Tibial artery (tissue), 4 donors: ENCODE measurements around the gene M1AP.

ENCODE experiments used
- DNase-seq, 2 donors: peaks; one replicate each; pipeline ENCODE4 v3.0.0-alpha.2; 2019
- H3K27ac ChIP-seq, 2 donors: fragments of 200-600 bp; sonication (generic) in 1 of 2; 1 replicate in 1 of 2; 2 replicates in 1 of 2; pipeline ENCODE4 v1.5.1; 2018 to 2019; ENCODE audit warnings: mild to moderate bottlenecking in 1 of 2
- H3K27me3 ChIP-seq, 2 donors: fragments of 200-600 bp; sonication (generic) in 1 of 2; one replicate each; pipeline versions ENCODE4 v1.5.1 to v1.6.0; 2016 to 2019
- H3K36me3 ChIP-seq, 3 donors: fragments of 200-600 bp; sonication (generic) in 2 of 3; one replicate each; pipeline ENCODE4 v1.5.1; 2016 to 2019; ENCODE audit warnings: mild to moderate bottlenecking in 2 of 3
- H3K4me1 ChIP-seq, 4 donors: fragments of 200-600 bp; sonication (generic) in 2 of 4; 1 replicate in 3 of 4; 2 replicates in 1 of 4; pipeline ENCODE4 v1.5.1; 2016 to 2019
- H3K4me3 ChIP-seq, 2 donors: fragments of 200-600 bp; sonication (generic) in 1 of 2; 1 replicate in 1 of 2; 2 replicates in 1 of 2; pipeline ENCODE4 v1.5.1; 2018 to 2019; ENCODE audit warnings: mild to moderate bottlenecking in 2 of 2
- H3K9me3 ChIP-seq, 3 donors: fragments of 200-600 bp; sonication (generic) in 1 of 3; one replicate each; pipeline ENCODE4 v1.5.1; 2016 to 2019
- intact Hi-C: fragments of 100-400 bp; cut with DNase I; formaldehyde crosslinking; loops from one replicate; pipeline ENCODE4 v1.15.0; 2023; ENCODE audit warnings: low total_unique reads
- TF ChIP-seq, protein P1 (sequence below), 2 experiments: fragments of 200-600 bp in 1 of 2; fragments of 450-650 bp in 1 of 2; IDR thresholded peaks; one replicate each; pipeline ENCODE4 v1.5.1; 2017 to 2019; ENCODE audit warnings: antibody characterized with exemption in 2 of 2, mild to moderate bottlenecking in 1 of 2, moderate library complexity in 1 of 2

M1AP gene

DNA sequence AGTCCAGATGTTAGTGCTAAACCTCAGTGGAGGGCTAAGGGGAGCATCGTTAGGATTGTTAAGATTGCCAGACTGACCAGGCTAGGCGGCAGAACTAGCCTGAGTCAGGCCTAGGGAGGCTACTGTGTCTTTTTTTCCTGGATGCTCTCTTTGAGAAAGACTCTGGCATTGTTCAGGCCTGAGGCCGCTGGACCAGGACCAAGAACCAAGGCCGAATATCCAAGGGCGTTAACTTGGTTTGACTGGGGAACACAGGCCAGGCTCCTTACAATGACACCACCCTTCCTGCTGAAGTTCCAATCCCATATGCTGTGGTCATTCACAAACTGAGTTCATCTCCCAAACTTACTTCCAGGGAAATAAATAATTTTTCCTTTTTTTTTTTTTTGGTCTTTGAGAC is 107.8 kb downstream of the M1AP start:
- no peaks in the 10 kb centered on the region for H3K27me3 ChIP-seq
- H3K4me3 ChIP-seq, result no peak overlapping the region
- H3K4me1 ChIP-seq, result no peaks in the 10 kb centered on the region
- H3K27ac ChIP-seq, result no peak overlapping the region
- no peaks in the 10 kb centered on the region for H3K9me3 ChIP-seq
- TF ChIP-seq, protein P1, sequence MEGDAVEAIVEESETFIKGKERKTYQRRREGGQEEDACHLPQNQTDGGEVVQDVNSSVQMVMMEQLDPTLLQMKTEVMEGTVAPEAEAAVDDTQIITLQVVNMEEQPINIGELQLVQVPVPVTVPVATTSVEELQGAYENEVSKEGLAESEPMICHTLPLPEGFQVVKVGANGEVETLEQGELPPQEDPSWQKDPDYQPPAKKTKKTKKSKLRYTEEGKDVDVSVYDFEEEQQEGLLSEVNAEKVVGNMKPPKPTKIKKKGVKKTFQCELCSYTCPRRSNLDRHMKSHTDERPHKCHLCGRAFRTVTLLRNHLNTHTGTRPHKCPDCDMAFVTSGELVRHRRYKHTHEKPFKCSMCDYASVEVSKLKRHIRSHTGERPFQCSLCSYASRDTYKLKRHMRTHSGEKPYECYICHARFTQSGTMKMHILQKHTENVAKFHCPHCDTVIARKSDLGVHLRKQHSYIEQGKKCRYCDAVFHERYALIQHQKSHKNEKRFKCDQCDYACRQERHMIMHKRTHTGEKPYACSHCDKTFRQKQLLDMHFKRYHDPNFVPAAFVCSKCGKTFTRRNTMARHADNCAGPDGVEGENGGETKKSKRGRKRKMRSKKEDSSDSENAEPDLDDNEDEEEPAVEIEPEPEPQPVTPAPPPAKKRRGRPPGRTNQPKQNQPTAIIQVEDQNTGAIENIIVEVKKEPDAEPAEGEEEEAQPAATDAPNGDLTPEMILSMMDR (IDR thresholded peaks at IDR 0.05), result no peak
- DNase-seq, result peak; percentile 74 to 76
- H3K36me3 ChIP-seq, result no peaks in the 10 kb centered on the region
- intact Hi-C loops, result no loop called here

DNA sequence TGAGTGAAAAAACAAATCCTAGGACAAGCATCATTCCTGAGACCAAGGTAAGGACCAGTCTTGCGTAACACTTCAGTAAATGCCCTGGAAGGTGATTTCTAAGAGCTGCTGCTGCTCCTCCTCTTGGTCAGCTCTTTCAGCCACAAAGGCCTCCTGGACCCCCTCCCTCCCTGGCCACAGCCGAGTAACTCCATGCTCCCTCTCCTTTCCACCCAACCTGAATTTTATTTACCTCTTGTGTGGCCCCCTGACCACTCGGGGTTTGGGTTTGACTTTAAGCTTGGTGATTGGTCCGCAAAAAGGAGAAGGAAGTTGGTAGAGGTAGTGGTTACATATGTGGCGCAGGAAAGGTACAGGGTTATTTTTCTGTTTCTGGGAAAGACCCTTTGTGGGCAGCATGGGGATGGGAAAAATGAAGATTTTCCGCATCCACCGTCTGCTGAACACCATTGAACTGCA is 109.2 kb downstream of the M1AP start:
- Histone ChIP-seq H3K9me3 (no peaks in the 10 kb centered on the region), H3K4me3 (no peak overlapping the region), H3K36me3 (peaks cover 0 to 4% (median 0%) of the 10 kb centered on the region in 3 donors), H3K27me3 (no peaks in the 10 kb centered on the region), H3K27ac (no peak overlapping the region), H3K4me1 (no peaks in the 10 kb centered on the region)
- intact Hi-C loops, result no loop called here
- DNase-seq, result peak in 1 of 2 donors; percentile 24
- TF ChIP-seq, protein P1 (IDR thresholded peaks at IDR 0.05), result no peak

DNA sequence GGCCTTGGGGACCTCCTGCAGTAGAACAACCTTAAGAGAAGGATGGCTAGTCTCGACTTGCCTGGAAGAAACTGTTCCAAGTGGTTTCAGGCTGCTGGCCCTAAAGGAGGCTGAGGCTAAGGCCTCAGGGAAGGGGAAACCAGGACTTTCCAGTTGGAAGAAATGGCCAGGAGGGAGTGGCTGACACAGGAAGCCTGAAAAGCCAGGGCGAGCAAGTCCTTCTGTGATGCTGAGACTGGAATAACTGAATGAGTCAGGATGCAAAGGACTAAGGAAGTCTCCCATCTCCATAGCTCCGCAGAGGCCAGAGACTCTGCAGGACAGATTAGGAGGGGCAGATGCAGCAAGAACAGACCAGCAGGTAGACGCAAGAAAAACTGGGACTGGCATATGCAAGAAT is 111.0 kb downstream of the M1AP start:
- peak in 1 of 2 donors; percentile 33 for DNase-seq
- H3K27me3 ChIP-seq, result no peaks in the 10 kb centered on the region
- H3K36me3 ChIP-seq, result peaks cover 0 to 22% (median 12%) of the 10 kb centered on the region in 3 donors
- H3K4me1 ChIP-seq, result no peaks in the 10 kb centered on the region
- TF ChIP-seq, protein P1 (IDR thresholded peaks at IDR 0.05), result no peak
- no peak overlapping the region for H3K27ac ChIP-seq
- no peaks in the 10 kb centered on the region for H3K9me3 ChIP-seq
- intact Hi-C loops, result no loop called here
- no peak overlapping the region for H3K4me3 ChIP-seq

DNA sequence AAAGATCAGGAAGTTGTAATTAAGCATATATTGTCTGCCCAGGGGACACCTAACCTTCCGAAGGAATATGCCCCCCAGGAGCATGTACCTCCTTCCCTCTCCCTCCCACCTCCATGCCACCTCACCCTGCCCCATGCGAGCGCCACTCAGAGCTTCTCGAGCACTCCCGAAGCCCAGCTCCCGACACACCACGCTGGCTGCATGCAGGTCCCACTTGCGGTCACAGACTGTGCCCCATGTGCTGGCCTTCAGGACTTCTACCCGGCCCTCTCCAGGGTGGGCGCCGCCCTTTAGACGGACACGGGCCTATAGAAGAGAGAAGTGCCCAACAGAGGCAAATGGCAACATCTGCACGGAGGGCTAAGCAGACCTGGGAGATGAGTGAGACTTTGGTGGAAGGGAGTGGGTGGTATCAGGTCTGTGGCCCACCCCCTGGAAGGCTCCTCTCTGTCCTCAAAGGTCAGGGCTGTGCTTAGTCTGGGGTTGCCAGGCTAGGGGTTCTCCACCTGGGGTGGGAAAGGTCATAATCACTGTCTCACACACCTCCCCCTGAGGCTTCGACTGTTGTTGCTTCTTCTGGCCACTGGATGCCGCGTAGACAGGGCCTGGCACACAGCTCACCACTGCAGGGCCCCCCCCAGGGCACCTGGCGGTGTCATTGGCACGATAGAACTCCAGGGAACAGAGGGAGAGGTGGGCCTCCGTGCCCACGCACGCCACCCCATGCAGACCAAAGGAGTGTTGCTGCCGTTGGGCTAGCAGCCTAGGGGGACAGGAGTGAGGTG is 111.8 kb downstream of the M1AP start:
- Histone ChIP-seq H3K9me3 (no peaks in the 10 kb centered on the region), H3K27ac (no peak overlapping the region), H3K4me3 (no peak overlapping the region), H3K27me3 (no peaks in the 10 kb centered on the region), H3K36me3 (peaks cover 0 to 24% (median 12%) of the 10 kb centered on the region in 3 donors), H3K4me1 (peaks cover 0 to 5% (median 4%) of the 10 kb centered on the region in 4 donors)
- TF ChIP-seq, protein P1 (IDR thresholded peaks at IDR 0.05), result no peak
- peak in 1 of 2 donors; percentile 58 for DNase-seq
- intact Hi-C loops, result no loop called here

DNA sequence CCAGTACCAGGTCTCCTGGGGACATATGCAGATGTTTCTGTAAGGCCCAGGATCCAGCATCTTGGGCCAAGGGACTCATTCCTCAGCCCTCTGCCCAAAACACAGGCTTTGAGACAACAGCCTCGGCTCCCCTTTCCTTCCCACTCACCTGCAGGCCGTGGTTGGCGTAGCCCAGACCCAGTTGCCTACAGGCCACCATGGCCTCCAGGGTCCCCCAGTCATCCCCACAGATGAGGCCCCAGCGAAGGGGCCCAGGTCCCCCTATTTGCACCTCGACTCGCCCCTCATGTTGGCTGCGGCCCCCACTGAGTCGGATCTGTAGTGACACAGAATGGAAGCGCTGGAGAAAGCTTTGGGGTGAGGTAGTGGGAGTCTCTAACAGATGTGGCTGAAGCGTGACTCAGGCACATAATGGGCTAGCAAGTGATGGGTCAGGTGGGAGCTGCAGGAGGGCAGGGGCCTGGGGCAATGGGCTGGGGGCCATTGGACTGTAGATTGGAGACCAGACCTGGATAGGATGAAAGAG is 112.6 kb downstream of the M1AP start:
- intact Hi-C loops, result no loop called here
- TF ChIP-seq, protein P1 (IDR thresholded peaks at IDR 0.05), result no peak
- peak in 1 of 2 donors; percentile 49 for DNase-seq
- Histone ChIP-seq H3K4me3 (no peak overlapping the region), H3K36me3 (peaks cover 0 to 24% (median 12%) of the 10 kb centered on the region in 3 donors), H3K9me3 (no peaks in the 10 kb centered on the region), H3K27me3 (no peaks in the 10 kb centered on the region), H3K4me1 (peaks cover 0 to 13% (median 12%) of the 10 kb centered on the region in 4 donors), H3K27ac (no peak overlapping the region)
